ENCODE results near the gene CC2D2A.

The CC2D2A gene

DNA sequence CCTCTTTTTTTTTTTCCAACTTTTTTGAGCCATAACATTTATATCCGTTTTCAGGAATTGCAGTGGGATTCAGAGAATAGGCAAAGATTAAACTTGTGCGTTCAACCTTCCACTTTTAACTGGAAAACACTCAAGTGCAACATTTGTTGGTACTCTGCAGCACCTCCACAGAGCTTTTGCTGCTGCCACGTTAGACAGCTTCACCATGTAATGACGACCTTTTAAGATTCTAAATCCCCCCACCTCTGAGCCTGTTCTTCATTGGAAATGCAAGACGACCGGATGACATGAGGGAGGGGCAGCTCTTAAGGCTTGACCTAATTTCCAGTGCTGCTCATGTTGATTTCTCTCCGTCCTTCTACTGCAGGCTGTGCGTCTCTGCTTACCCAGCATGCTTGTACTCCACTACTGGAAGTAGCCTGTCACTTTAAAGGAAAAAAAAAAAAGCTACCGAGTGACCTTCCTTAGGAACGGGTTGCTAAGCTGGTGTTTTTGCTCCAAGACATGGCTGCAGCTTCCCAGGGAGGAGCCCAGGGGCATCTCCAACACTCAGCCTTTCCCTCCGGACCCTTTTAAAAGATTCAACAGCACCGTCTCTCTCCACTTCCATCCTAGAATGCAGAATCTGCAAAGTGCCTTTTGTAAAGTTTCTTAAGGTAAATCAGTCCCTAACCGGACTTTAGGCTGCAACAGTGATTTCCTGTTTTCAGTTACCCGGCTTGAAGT lies at the start of gene CC2D2A:
CC2D2A (plus strand) TSS at position 481 of the 726 bp plus-strand sequence. CDS start 6,051 bp downstream, outside the sequence.
- no peak for DNase-seq (ENCODE audit: low spot score)

DNA sequence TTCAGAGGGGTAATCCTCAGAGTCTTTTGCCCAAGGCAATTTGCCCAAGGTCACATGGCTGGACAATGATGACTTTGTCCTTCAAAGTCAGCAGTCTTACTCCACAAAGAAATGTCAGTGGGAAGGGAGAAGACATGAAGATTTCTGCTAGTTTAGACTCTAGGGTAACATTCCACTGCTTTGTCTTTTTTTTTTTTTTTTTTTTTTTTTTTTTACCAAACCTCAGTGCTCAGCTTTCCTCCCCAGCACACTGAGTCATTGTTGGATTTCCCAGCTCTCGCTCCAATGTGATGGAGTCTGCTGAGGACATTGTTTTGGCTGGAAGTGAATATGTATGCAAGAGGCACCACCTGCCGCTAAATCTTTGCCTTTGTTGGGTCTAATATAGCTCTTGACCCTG lies 49.0 kb upstream of the CC2D2A start:
- peak; percentile 53 for DNase-seq (ENCODE audit: low spot score)

DNA sequence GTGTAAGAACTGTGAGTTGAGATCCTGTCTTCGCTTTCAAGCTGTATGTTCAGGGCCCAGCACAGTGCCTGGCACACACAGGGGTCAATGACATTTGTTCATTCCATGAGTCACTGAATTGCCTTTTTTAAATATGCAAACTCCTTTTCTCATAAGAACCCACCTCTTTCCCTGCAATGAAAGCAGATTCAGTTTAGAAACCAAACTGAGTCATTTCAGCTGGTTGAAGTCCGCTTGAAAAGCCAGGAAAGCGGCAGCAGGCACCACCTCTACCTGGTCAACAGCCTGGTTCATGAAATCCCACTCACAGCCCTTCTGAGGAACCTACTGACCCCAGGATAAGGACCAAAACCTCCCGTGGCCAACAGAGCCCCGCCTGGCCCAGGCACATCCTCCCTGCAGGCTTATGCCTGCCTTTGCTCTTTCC lies 46.4 kb upstream of the CC2D2A start:
- no peak for DNase-seq (ENCODE audit: low spot score)

DNA sequence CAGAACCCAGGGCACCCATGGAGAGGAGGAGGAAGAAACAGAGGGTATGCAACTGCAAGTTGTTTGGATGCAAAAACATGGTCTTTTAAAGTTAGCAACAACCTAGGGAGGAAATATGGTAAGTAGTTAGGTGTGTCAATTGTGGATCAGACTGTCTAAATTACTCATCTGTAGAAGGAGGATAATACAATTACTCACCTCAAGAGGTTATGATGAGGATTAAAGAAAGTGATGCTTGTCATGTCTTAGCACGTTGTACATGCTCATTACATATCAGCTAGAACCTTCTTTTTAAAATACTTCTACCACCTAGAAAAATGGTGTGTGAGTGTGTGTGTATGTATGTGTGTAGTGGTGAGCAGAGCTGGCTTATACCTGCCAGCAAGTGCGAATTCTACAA lies 44.2 kb upstream of the CC2D2A start:
- DNase-seq (ENCODE audit: low spot score), result no peak

DNA sequence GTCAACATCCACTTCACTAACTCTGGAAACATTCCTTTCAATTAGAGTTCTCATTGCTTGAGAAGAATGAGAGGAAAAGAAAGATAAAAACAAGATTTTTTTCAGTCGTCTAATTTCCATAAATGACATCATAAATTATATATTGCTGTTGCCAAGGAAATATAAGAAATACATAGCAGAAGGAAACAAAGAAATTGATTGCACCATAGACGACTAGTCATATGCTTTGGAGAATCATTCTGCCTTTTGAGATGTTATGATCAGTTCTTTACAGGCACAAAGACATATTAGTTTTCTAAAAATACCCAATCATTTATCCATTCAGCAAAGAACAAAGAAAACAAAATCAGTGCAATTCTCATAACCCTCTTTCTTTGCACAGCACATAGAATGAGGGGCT lies 42.5 kb upstream of the CC2D2A start:
- no peak for DNase-seq (ENCODE audit: low spot score)

DNA sequence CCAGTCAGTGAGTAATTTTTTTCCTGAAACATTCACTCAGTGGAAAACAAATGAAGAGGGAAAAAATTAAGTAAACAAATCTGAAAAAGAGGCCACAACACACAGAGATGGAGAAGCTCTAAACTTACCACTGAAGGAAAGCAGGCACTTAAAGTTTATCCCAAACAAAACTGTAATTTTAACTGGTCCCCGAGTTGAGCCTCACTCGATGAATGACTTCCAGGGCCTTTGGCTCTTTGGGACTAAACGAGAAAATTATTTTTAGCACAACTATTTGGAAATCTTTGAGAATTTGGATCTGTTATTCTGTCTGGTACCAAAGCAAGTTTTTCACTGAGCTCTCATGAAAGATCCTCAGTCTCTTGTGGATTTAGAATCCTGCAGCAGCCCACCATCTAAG lies 42.0 kb upstream of the CC2D2A start, which contains the start of gene C1QTNF7:
C1QTNF7 (plus strand) TSS at position 333 of the 400 bp plus-strand sequence. CDS start 7,711 bp downstream, outside the sequence.
- DNase-seq (ENCODE audit: low spot score), result no peak

DNA sequence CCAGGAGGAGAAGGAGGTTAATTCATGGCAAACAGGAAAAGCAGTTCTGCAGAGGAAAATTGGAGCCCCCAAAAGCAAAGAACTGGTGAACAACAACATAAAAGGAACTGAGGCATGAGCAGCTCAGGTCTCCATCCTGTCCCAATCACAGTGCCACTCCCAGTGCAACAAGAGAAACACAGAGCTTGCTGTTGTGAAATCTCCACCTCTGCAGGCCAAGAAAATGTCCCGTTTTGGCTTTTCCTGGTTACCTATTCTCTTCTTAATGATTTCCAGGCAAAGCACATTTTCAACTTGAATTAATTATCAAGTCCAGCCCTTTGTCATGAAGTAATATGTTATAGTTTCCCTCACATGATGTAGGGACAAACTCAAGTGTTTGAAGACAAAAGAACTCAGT lies 41.1 kb upstream of the CC2D2A start:
- DNase-seq (ENCODE audit: low spot score), result no peak

DNA sequence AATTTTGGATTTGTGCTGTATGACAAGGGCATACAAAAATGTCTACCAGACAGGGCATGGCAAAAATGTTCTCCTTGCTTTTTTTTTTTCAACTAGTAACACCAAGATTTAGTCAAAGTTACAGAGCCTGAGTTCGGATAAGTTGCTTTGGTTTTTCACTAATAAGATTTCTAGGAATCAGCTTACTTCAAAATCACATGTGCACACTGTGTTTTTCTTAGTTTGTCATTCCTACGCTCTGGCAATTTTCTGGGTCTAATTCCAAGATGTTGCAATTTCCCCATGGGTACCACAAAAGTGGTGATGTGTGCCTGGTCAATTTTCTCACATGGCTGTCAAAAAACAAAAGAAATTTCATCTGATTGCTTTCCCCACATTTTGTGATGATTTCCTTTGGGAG lies 35.6 kb upstream of the CC2D2A start:
- DNase-seq (ENCODE audit: low spot score), result no peak

DNA sequence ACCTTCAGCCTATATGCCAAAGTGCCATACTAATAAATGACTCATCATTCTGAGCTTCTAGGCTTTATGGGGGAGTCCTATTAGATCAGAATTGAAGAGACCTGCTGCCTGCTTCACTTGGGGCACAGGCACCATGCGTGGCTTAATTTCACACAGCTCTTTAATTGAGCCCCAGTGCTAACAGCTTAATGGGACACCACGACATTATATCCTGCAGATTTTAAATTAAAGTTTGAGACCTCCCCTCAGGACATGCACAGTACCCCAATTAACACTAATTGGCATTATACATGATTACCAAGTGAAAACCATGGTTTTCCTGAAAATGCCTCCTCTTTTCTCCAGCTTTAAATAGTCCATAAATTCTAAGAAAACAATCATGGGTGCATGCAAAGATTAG lies 35.0 kb upstream of the CC2D2A start:
- no peak for DNase-seq (ENCODE audit: low spot score)

DNA sequence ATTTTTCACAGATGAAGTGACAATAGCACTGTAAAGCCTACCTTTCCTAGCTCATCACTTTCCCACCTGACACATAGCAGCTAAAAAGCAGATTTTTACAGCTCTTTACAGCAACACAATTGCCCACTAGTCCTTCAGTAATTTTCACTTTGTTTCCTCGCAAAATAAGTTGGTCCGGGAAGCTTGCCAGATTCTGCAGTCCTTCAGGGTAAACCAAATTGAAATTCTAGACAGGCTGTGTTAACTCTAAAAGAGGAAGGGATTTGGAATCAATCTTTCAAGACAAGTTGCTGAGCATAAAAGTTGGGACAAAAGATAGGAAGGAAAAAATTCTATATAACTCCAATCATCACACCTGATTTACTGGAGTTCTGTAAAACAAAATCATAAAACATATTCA lies 33.2 kb upstream of the CC2D2A start:
- DNase-seq (ENCODE audit: low spot score), result peak; percentile 60

DNA sequence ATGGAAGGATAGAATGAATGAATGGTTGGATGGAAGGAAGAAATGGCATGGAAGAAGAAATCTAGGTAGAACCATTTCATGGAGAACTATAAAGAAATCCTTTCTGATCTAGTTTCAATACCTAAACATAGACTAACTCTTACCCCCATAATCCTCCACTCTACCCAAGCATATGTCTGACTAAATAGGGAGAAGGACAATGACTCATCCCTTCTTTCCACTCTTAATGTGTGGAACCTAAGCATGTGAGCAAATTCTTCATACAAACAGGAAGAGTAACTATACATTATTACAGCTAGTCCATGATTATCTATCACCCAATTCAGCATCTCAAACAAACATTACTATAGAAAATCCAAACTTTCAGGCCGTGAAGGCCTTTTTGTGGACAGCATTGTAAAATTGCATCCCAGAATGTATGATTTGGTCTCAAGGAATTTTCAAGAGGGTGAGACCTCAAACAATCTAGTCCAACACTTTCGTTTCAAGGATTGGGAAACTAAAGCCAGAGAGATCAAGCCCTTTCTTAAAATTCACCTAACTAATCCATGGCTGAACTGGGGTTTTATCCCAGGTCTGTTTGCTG lies 30.6 kb upstream of the CC2D2A start:
- DNase-seq (ENCODE audit: low spot score), result no peak

DNA sequence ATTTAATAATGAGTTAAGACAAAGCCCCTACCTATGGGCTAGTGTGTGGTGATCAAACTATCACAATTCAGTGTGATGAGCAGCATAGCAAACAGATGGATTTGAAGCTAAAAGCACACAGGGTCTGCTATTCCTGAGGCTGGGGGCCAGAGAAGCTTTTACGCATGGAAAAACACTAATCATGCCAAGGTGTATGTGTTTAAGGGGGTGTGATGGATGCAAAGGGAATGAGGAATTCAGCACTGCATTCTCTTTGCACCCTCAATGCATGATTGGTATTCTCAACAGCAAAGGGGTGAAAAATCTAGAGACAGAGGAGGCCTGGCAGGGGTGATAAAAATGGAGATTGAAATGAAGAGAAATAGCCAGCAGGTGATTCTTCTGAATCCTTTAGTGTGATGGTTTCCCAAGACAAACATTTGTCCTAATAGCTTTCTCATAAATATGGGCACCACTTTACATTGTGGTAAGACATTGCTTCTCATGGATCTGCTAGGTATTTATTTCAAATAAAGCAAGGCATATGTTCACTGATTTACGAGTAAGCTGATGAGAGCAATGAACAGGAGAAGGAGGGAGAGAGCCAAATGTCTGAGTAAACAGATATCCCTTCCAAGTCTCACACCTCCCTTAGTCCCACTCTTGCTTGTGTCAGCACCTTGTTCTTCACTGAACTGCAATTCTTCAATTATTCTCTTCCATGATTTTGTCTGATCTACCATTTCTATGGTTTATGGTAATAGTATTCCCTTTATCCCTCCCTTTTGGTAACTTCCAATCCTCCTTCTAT lies 26.1 kb upstream of the CC2D2A start:
- DNase-seq (ENCODE audit: low spot score), result no peak

DNA sequence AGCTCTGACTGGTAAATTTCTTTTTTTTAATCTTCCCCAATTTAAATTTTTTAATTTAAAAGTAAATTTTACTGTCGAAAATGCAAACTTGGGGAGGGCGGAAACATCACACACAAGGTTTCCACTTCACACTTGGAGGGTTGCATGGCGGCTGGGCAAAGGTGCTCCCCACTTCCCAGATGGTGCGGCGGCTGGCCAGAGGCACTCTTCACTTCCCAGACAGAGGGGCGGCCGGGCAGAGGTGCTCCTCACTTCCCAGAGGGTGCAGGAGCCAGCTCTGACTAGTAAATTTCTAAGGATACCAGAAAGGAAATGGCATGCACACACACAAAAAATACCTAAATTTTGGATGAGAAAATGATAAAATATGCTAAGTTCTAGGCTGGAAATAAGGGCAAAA lies 25.4 kb upstream of the CC2D2A start:
- no peak for DNase-seq (ENCODE audit: low spot score)

DNA sequence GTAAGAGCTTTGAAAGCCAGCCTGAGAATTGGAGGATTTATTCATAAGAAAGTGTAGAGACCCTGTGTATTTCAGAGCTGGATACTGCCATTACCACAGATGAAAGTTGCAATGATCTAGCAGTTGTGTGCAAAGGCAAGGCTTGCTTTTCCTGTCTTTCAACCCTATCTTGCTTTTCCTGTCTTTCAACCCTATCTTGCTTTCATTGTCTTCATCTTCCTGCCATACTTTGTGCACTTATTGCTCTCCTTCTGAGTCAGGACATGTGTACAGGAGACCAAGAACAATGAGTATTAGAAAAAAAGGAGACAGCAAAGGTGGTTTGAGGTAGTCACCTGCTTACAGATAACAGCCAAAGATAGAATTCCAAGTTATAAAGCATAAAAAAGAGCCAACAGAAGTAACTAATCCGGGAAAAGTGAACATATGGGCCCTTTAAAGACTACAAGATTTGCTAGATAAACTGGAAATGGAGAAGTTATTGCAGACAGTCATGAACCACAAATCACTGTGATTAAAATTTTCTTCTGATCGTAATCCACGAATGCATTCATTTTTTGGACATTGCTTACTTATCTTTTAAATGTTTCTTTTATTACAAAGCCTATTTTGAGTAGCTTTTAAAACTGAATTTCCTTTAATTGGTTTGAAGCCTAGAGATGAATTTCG lies 24.7 kb upstream of the CC2D2A start:
- DNase-seq (ENCODE audit: low spot score), result no peak

DNA sequence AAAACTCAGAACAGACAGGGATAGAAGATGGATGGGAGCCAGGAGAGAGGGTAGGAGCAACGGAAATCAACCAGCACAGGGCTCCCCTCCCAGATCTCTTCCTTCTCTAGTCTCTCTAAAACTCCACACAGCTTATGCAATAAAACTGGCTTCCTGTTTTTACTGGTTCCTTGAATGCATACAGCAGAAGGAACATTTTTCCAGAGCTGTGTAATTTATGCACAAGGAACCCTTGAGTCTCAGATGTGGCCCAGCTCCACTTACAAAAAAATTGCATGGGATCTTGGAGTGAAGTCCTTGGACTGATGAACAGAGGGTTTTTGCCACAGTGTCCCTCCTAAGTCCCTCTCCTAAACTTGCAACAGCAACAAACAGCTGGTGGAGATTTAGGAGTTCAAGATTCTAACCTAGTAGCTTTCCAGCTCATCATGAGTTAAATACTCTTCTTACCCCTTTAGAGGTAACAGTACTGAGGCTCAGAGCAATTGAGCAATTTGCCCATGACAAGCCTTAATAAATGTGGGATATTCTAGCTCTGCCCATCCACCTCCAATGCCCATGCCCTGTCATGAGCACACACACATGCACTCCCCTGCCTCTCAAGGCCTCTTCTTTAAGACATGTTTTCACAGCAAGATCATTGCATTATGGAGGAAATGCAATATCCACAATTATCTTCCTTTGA lies 18.4 kb upstream of the CC2D2A start:
- DNase-seq (ENCODE audit: low spot score), result peak; percentile 28

DNA sequence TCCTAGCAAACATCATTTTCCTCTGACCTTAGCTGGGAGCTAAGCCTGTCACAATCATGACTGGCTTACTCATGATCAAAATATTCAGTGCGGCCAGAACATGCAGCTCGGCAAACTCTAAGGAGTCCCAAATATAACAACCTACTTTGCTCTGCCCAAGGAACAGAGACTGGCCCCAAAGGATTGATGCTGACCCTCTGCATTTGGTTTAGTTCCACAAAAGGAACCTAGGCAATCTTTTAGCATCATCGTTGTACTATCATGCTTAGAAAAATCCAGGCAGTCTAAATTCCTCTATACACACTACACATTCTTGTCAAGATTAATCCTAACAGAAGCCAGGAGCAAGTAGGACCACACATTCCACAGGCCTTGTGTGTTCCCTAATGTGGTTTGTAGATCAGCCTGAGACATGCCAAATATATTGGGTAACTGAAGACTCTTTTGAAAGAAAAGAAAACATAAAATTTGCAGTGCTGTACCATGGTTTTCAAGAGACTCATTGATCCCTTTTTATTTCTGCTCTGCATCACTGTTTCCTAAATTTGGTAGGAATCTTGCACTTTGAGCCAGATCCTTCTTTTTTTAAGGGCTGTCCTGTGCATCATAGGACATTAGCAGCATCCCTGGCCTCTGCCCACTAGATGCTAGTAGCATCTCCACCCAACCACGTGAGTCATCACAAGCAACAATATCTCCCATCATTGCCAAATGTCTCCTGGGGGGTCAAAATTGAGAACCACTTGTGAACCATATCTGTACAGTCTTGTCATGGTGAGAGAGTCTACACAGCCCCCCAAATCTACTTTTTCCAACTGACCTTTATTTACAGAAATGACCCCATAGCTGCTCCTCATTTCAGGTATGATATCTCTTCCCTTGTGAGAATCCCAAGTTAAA lies 17.6 kb upstream of the CC2D2A start:
- DNase-seq (ENCODE audit: low spot score), result no peak

DNA sequence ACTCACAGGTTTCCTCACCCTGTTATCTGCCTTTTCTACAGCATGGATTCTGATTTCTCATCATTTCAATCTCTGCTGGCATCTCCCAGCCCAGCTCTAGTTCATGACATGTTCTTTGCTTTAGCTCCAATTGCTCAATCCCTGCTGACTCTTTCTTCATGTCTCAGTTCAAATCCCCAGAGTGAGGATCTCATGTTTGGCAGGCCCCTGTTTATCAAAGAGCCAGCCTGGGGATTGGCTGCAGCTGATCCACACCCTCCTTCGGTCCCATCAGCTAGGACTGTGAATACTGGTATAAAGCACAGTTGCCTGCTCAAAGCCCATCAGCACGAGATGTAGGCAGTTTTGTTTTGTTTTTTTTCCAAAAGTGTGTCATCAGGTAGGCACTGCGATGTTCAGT lies 14.4 kb upstream of the CC2D2A start:
- no peak for DNase-seq (ENCODE audit: low spot score)

DNA sequence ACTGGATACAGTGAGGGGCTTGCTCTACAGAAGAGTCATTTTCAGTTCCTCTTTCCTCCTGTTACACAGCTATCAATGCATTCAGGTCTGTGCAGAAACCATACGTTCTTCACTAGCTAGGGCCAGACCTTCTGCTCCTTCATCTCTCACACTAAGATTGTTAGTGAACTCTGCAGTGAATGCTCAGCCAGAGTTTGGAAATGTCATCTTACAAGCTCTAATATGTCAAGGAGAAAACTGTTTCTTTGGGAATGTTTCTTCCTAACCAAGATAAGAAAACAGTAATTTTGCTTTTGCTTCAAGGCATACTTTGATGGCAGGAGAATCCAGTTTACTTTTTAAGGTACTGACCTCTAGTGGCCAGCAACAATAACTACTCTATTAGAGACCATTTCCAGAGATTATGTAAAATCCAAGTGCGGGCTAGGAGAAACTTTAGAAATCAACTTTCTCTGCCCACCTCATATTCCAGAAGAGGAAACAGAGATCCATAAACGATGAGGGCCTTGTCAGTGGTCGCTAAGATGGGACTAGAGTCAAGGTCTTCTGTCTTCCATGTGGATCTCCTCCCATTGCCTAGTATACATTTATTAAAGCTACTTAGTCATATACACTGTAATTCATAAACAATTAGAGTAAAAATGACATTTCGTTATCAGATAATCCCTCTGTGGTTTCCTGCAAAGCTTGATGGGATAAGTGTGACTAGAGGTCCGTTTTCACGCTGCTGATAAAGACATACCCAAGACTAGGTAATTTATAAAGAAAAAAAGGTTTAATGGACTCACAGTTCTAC lies 12.1 kb upstream of the CC2D2A start:
- DNase-seq (ENCODE audit: low spot score), result peak; percentile 70

DNA sequence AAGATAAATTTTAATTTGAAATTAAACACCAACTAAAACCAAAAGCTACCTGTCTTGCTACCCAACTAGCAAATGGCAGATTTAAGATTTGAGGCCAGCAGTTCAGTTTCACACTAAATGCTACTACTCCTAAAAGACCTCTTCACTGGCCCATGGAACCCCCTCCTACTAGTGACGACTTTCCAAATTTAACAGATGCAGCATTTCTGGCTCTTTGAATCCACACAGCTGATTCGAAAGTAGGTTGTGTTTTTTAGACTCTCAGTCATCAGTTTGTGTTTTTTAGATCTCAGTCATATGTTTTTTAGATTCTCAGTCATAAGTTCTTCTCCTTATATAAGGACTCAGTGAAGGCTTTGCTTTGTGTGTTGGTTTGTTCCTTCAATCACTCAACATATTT lies 11.1 kb upstream of the CC2D2A start:
- no peak for DNase-seq (ENCODE audit: low spot score)

DNA sequence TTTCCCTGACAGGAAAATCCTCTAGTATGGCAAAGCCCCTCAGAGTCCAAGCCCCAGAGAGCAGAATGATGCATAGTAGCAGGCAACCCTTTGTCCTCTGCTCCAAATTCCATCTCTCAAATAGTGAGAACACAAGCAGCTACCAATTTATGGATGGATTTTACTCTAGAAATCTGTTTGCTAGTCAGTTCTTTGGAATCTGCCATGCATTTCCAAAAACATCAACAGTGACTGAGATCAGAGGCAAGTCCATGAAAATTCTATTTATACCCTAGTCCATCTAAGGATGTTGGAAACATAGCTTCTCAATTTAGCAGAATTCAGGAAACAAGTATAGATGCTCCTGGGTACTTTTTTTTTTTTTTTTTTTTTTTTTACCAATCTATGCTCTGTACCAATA lies 10.0 kb upstream of the CC2D2A start:
- no peak for DNase-seq (ENCODE audit: low spot score)
